ENCODE results near the gene NMNAT3.

The NMNAT3 gene

GRCh38 chr3:139521144-139521543 is 156.6 kb downstream of the NMNAT3 start:
- DNase-seq (ENCODE audit: low read depth): no peak

DNA sequence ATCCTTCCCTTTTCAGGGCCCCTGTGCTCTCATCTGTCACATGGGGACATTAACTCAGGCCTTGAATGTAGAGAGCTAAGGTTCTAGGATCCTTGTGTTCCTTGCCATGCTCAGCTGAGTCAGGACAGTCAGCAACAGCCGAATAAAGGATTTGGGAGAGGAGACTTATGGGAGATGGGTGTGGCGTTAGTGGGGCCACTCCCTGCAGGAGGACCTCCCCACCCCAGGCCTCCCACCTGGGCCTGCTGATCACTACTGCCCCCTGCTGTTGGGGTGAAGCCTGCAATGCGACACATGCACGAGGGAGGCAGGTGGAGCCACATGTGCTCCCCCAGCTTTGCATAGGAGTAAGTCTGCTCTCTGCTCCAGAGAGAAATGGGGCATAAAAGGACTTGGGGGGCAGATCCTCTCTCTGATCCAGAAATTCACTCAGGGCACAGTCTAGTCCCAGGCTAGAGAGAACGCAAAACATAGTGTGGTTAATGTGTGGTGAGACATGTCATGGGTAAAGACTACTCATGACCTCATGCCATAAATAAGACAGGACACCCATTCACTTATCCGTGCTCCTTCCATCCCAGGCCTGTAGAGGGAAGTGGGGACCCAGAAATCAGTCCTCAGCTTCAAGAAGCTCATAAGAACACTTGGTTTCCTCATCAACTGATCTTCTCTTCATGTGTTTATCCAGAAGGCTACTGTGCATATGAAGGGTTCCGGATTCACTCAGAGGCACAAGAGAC is 157.6 kb downstream of the NMNAT3 start:
- DNase-seq (ENCODE audit: low read depth): no peak

DNA sequence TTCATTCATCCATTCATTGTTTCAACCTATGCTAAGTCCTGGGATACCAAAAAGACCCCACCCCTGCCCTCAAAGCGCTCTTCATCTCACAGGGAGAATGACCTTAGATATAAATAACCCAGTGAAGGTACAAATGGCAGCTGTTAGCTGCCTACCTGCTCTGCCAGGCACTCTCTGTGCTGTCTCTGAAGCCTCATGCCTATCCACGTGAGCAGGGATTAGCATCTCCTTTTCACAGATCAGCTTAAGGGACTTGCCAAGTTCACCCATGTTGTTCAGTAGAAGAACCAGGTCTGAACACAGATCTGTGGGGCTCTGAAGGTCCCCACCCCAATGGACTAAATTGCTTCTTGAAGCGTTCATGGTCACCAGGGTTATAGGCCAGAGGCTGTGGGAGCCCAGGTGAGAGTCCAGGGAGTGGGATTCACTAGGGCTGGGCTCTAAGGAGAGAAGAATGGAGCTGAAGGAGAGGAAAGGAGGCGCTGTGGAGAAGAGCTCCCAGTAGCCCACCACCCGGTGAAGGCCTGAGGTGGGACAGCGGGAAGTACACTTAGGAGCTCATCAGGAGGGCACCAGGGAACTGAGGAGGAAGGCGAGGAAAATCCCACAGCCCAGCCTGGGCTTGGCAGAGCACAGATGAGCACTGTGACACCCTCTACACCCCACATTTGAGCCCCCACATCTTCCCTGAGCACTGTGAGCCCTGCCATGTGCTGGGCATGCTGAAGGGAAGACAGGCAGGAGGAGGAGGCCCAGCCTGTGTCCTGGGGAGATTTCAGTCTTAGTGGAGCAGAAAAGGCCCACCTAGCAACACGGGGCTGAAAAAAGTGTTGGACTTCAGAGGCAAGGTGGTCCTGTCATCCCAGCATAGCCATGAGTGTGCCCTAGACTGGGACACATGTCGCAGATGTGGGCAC is 158.6 kb downstream of the NMNAT3 start:
- no peak for DNase-seq (ENCODE audit: low read depth)

GRCh38 chr3:139518306-139518705 is 159.5 kb downstream of the NMNAT3 start:
- DNase-seq (ENCODE audit: low read depth): no peak

DNA sequence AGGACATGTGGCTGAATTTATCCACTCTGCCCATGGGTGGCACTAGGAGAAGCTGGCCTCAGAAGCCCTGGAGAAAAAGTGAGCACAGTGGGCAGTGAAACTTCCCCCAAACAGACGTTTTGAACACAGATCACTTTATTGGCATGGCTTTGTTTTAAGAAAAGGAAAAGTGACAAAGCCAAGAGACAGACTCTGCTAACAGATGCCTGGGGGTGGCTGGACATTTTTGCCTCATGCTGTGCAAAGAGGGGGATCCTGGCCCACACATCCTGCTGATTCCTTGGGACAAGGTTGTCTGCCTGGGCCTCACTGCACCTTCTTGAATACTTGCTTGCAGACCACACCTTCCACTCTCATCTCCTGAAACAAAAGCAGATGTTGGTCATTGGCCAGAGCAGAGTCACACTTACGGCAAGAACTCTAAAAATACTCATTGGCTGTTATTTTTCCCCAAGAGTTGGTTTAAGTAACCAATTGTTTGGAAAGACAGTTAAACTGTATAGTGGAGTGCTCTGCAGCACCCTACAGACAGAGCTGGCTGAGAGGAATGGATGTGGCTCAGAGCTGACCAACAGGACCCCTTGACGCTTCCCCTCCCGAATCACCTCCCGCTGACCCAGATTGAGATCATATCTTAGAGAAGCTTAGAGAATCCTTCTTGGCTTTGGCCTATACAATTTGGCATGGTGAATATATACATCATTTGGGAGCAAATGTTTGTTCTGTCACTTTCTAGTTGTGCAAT is 160.3 kb downstream of the NMNAT3 start:
- no peak for DNase-seq (ENCODE audit: low read depth)

GRCh38 chr3:139514741-139515140 is 163.0 kb downstream of the NMNAT3 start:
- no peak for DNase-seq (ENCODE audit: low read depth)
